Fibroblast of mammary gland (primary cell): ENCODE measurements around the gene APOC1.
A peak's percentile ranks its signal among the peaks of the same experiment; 100 is the strongest.

ENCODE experiments used
- DNase-seq: peaks from one replicate; pipeline ENCODE4 v3.0.0-alpha.2; 2010; ENCODE audit warnings: low read depth
- H3K4me3 ChIP-seq: 2 replicates; pipeline ENCODE4 v1.5.1; 2011; ENCODE audit warnings: low read depth, mild to moderate bottlenecking, low read length, moderate library complexity; ENCODE audit not compliant: control insufficient read depth
- TF ChIP-seq, protein P1 (sequence below): conservative IDR thresholded peaks from 2 replicates; pipeline ENCODE4 v1.5.1; 2011; ENCODE audit warnings: low read depth, low read length, inconsistent platforms; ENCODE audit not compliant: control insufficient read depth, insufficient read depth

Gene APOC1

GRCh38 chr19:44900328-44901244 lies 13.8 kb upstream of the APOC1 start:
- no peak overlapping the region for H3K4me3 ChIP-seq
- DNase-seq = no peak
- TF ChIP-seq, protein P1, sequence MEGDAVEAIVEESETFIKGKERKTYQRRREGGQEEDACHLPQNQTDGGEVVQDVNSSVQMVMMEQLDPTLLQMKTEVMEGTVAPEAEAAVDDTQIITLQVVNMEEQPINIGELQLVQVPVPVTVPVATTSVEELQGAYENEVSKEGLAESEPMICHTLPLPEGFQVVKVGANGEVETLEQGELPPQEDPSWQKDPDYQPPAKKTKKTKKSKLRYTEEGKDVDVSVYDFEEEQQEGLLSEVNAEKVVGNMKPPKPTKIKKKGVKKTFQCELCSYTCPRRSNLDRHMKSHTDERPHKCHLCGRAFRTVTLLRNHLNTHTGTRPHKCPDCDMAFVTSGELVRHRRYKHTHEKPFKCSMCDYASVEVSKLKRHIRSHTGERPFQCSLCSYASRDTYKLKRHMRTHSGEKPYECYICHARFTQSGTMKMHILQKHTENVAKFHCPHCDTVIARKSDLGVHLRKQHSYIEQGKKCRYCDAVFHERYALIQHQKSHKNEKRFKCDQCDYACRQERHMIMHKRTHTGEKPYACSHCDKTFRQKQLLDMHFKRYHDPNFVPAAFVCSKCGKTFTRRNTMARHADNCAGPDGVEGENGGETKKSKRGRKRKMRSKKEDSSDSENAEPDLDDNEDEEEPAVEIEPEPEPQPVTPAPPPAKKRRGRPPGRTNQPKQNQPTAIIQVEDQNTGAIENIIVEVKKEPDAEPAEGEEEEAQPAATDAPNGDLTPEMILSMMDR = no peak

DNA sequence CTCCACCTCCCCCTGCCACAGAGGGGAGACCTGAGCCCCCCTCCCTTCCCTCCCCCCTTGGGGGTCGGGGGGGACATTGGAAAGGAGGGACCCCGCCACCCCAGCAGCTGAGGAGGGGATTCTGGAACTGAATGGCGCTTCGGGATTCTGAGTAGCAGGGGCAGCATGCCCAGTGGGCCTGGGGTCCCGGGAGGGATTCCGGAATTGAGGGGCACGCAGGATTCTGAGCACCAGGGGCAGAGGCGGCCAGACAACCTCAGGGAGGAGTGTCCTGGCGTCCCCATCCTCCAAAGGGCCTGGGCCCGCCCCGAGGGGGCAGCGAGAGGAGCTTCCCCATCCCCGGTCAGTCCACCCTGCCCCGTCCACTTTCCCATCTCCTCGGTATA lies 11.2 kb upstream of the APOC1 start:
- no peak for DNase-seq
- no peak overlapping the region for H3K4me3 ChIP-seq
- TF ChIP-seq, protein P1 = no peak

GRCh38 chr19:44903602-44904425 lies 10.6 kb upstream of the APOC1 start:
- TF ChIP-seq, protein P1 = peak; percentile 89
- peak; percentile 62 for DNase-seq
- no peak overlapping the region for H3K4me3 ChIP-seq

GRCh38 chr19:44904426-44904994 lies 9.9 kb upstream of the APOC1 start:
- H3K4me3 ChIP-seq = no peak overlapping the region
- TF ChIP-seq, protein P1 = peak; percentile 25
- no peak for DNase-seq

GRCh38 chr19:44905437-44906160 lies 8.8 kb upstream of the APOC1 start, which contains the start of gene APOE:
Gene APOE (plus strand): TSS chr19:44905796. CDS start chr19:44906625, 829 bp downstream.
- H3K4me3 ChIP-seq = peak within 1 kb of the TSS; percentile 6
- DNase-seq = no peak
- TF ChIP-seq, protein P1 = no peak

- no peak for DNase-seq
- no peak overlapping the region for H3K4me3 ChIP-seq
- TF ChIP-seq, protein P1 = no peak
Observed at GRCh38 chr19:44907613-44908012, 6.8 kb upstream of the APOC1 start.
